HepG2 (cell line): ENCODE data around the gene ANO3.

Experiments used
- ARNT ChIP-seq: fragments of 450-650 bp; IDR thresholded peaks from 2 replicates; pipeline ENCODE4 v1.6.1; 2017
- CREB1 ChIP-seq, 2 experiments: fragments of 450-650 bp in 1 of 2; IDR thresholded peaks; 2 replicates each; pipeline ENCODE4 v1.6.1; 2016 to 2017; ENCODE audit warnings: control low read depth in 1 of 2, mild to moderate bottlenecking in 1 of 2, missing compliant biosample characterization in 1 of 2, missing genetic modification characterization in 1 of 2
- CTCF ChIP-seq: sonication (generic); formaldehyde crosslinking; IDR thresholded peaks from 2 replicates; pipeline ENCODE4 v1.5.0; 2020; ENCODE audit warnings: mild to moderate bottlenecking, missing genetic modification reagents, moderate library complexity
- GABPB1 ChIP-seq: IDR thresholded peaks from 2 replicates; pipeline ENCODE4 v1.6.1; 2016; ENCODE audit warnings: mild to moderate bottlenecking, missing genetic modification reagents, moderate library complexity, missing compliant biosample characterization
- JUN ChIP-seq: sonication (generic); formaldehyde crosslinking; IDR thresholded peaks from 2 replicates; pipeline ENCODE4 v1.4.0; 2020; ENCODE audit warnings: mild to moderate bottlenecking, missing genetic modification reagents
- MAX ChIP-seq: IDR thresholded peaks from 2 replicates; pipeline ENCODE4 v1.6.1; 2012; ENCODE audit warnings: inconsistent platforms
- SP140L ChIP-seq: sonication (generic); formaldehyde crosslinking; IDR thresholded peaks from 2 replicates; pipeline ENCODE4 v1.4.0; 2020; ENCODE audit warnings: missing genetic modification reagents, borderline replicate concordance
- TCF7 ChIP-seq: sonication (generic); IDR thresholded peaks from 2 replicates; pipeline ENCODE4 v1.6.1; 2016; ENCODE audit warnings: antibody characterized with exemption, low read depth
- ZBTB49 ChIP-seq: sonication (generic); formaldehyde crosslinking; IDR thresholded peaks from 2 replicates; pipeline ENCODE4 v1.4.0; 2020; ENCODE audit warnings: missing genetic modification reagents, borderline replicate concordance
- ZFP62 ChIP-seq: sonication (generic); formaldehyde crosslinking; IDR thresholded peaks from 2 replicates; pipeline ENCODE4 v1.4.0; 2020; ENCODE audit warnings: missing genetic modification reagents
- ZSCAN9 ChIP-seq: IDR thresholded peaks from 2 replicates; pipeline ENCODE4 v1.6.1; 2016; ENCODE audit warnings: borderline replicate concordance

- TF ChIP-seq CTCF (CRISPR knock-in tag) (no peak), MAX (no peak), SP140L (CRISPR knock-in tag) (no peak), CREB1 (IDR thresholded peaks at IDR 0.05) (no peak), CREB1 (CRISPR knock-in tag; IDR thresholded peaks at IDR 0.05) (no peak), ZSCAN9 (CRISPR knock-in tag) (no peak), JUN (CRISPR knock-in tag) (no peak), ARNT (no peak), ZFP62 (CRISPR knock-in tag) (no peak), TCF7 (no peak), GABPB1 (CRISPR knock-in tag) (no peak), ZBTB49 (CRISPR knock-in tag) (no peak)
These were observed 48.0 kb upstream of the ANO3 start for GRCh38 chr11:26283852-26284408.
